CD4-positive, alpha-beta memory T cell (primary cell): ENCODE measurements around the gene CIB2. TPM values are rescaled to one million over a fixed set of nuclear protein-coding genes. Genes with fewer than 3 reads are reported as not detected.
A peak's percentile ranks its signal among the peaks of the same experiment; 100 is the strongest.

Experiments
- CTCF ChIA-PET: fragments of 350-600 bp; sonication (Branson Sonifier 250); formaldehyde crosslinking; loops from one replicate; lab custom pipeline; 2021; ENCODE audit warnings: inconsistent platforms; ENCODE audit not compliant: partially characterized antibody; lab: Charles Lee
- POLR2A ChIA-PET: fragments of 350-600 bp; sonication (Branson Sonifier 250); formaldehyde crosslinking; loops from one replicate; lab custom pipeline; 2021; ENCODE audit not compliant: partially characterized antibody; lab: Charles Lee
- DNase-seq, 5 donors: peaks; one replicate each; pipeline versions ENCODE4 v3.0.0 to v3.0.0-alpha.2; 2020 to 2022; ENCODE audit warnings: mixed read lengths in 1 of 5
- H3K27ac ChIP-seq: one replicate; pipeline ENCODE4 v1.7.0; 2013; ENCODE audit warnings: low read depth, low read length
- H3K27me3 ChIP-seq: 2 replicates; pipeline ENCODE4 v1.7.0; 2013; ENCODE audit warnings: mild to moderate bottlenecking, low read length, moderate library complexity; ENCODE audit not compliant: insufficient read depth
- H3K36me3 ChIP-seq: 2 replicates; pipeline ENCODE4 v1.7.0; 2013; ENCODE audit warnings: mild to moderate bottlenecking, low read length, moderate library complexity; ENCODE audit not compliant: insufficient read depth
- H3K4me1 ChIP-seq: 2 replicates; pipeline ENCODE4 v1.7.0; 2013; ENCODE audit warnings: mild to moderate bottlenecking, low read length, moderate library complexity; ENCODE audit not compliant: insufficient read depth
- H3K4me3 ChIP-seq, 2 donors: one replicate each; pipeline ENCODE4 v1.7.0; 2013; ENCODE audit warnings: low read length in 2 of 2, mild to moderate bottlenecking in 1 of 2
- H3K9me3 ChIP-seq, 2 donors: one replicate each; pipeline ENCODE4 v1.7.0; 2013; ENCODE audit warnings: low read length in 2 of 2, control low read depth in 1 of 2; ENCODE audit not compliant: control insufficient read depth in 1 of 2
- H3K27ac Mint-ChIP-seq, 7 donors: one replicate each; pipeline ENCODE4 v1.8.0; 2020 to 2021; ENCODE audit warnings: mixed read lengths in 7 of 7, mild to moderate bottlenecking in 6 of 7, inconsistent platforms in 3 of 7, moderate library complexity in 3 of 7
- H3K27me3 Mint-ChIP-seq, 2 donors: one replicate each; pipeline ENCODE4 v1.8.0; 2020 to 2021; ENCODE audit warnings: mixed read lengths in 2 of 2
- H3K36me3 Mint-ChIP-seq, 2 donors: one replicate each; pipeline ENCODE4 v1.8.0; 2020 to 2021; ENCODE audit warnings: mixed read lengths in 2 of 2, inconsistent platforms in 1 of 2, mild to moderate bottlenecking in 1 of 2
- H3K4me1 Mint-ChIP-seq, 4 donors: one replicate each; pipeline ENCODE4 v1.8.0; 2020 to 2021; ENCODE audit warnings: mixed read lengths in 4 of 4, mild to moderate bottlenecking in 1 of 4
- H3K4me3 Mint-ChIP-seq, 8 donors: one replicate each; pipeline ENCODE4 v1.8.0; 2020 to 2021; ENCODE audit warnings: mixed read lengths in 8 of 8, mild to moderate bottlenecking in 7 of 8, moderate library complexity in 6 of 8, inconsistent platforms in 3 of 8
- H3K9me3 Mint-ChIP-seq, 8 donors: one replicate each; pipeline ENCODE4 v1.8.0; 2020 to 2021; ENCODE audit warnings: mixed read lengths in 8 of 8, mild to moderate bottlenecking in 5 of 8, inconsistent platforms in 3 of 8, moderate library complexity in 1 of 8
- intact Hi-C: fragments of 100-400 bp; cut with micrococcal nuclease; formaldehyde crosslinking; loops from one replicate; pipeline ENCODE4 v1.15.1; 2023
- polyA plus RNA-seq, 2 donors: library from polyadenylated mRNA; unstranded; fragments of 300-500 nt; fragmentation: Illumina TruSeq; gene quantifications; one replicate each; pipeline ENCODE4 v1.2.3, GENCODE V29; 2021
- total RNA-seq, 2 experiments: library from RNA; stranded (reverse); gene quantifications; one replicate each; pipeline ENCODE4 v1.2.3, GENCODE V29; 2021

Gene CIB2
- 1 to 10 TPM; 1.0 to 1.7 TPM for total RNA-seq
- 1 to 10 TPM in 1 of 2 donors, under 1 TPM in 1; 0.56 to 2.2 TPM for polyA plus RNA-seq

GRCh38 chr15:78131295-78132061 is at the start of gene CIB2:
TSS of gene CIB2 (minus strand) at chr15:78131445. CDS start at chr15:78131215, 230 bp downstream.
- peak; percentile 72 to 82 (median 76) for DNase-seq
- no peaks in the 10 kb centered on the region for H3K36me3 Mint-ChIP-seq
- H3K4me1 Mint-ChIP-seq, result peaks cover 7 to 30% (median 20%) of the 10 kb centered on the region in 4 donors
- H3K36me3 ChIP-seq, result no peaks in the 10 kb centered on the region
- ChIA-PET POLR2A (interaction anchor here (0.6 to 2.8 kb wide), 9 partner anchors 8 to 579 kb away, joined by 3 to 32 read pairs (median 5); partner anchors contain the start of gene IDH3A), CTCF (interaction anchor here (0.8 to 3.9 kb wide), 17 partner anchors 9 to 165 kb away, joined by 3 to 74 read pairs (median 5); no protein-coding TSS in a partner anchor)
- H3K27ac ChIP-seq, result peak within 1 kb of the TSS; percentile 66
- peaks cover 12% of the 10 kb centered on the region for H3K4me1 ChIP-seq
- H3K27me3 Mint-ChIP-seq, result peaks cover 0 to 1% of the 10 kb centered on the region in 2 donors
- H3K9me3 ChIP-seq, result no peaks in the 10 kb centered on the region
- peak within 1 kb of the TSS; percentile 79 to 95 (median 88) for H3K27ac Mint-ChIP-seq
- H3K4me3 ChIP-seq, result peak within 1 kb of the TSS; percentile 81 to 88
- no peaks in the 10 kb centered on the region for H3K27me3 ChIP-seq
- H3K4me3 Mint-ChIP-seq, result peak within 1 kb of the TSS; percentile 79 to 93 (median 80)
- intact Hi-C loops, result loop anchor here (1.0 kb wide), 4 partner anchors 18 to 110 kb away; partner anchors contain the start of gene IDH3A
- no peaks in the 10 kb centered on the region for H3K9me3 Mint-ChIP-seq

DNA sequence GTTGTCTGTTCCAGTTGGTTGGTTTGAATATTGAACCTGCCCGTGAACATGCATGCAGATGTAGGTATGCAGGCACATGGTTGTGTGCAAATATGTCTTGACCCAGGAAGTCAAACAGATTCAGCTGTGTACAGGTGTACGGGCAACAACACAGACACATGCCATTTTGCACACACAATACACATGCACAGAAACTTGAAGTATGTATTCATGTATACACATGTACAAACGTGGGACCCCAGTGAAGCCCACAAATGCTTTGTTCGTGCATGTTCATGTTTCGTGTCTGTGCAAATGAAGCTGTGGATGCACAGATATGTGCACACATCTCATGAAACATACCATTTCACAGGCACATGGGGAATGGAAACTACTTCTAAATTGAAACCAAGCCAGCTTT is 48.7 kb upstream of the CIB2 start:
- DNase-seq, result no peak
- H3K9me3 Mint-ChIP-seq, result no peaks in the 10 kb centered on the region
- H3K36me3 Mint-ChIP-seq, result no peaks in the 10 kb centered on the region
- CTCF ChIA-PET, result interaction anchor here (1.4 to 1.5 kb wide), 2 partner anchors 15 to 60 kb away, joined by 3 to 8 read pairs; no protein-coding TSS in a partner anchor
- peaks cover 0 to 3% of the 10 kb centered on the region in 2 donors for H3K27me3 Mint-ChIP-seq
- H3K4me3 Mint-ChIP-seq, result no peak overlapping the region
- peaks cover 0 to 3% (median 1%) of the 10 kb centered on the region in 4 donors for H3K4me1 Mint-ChIP-seq
- H3K27ac ChIP-seq, result no peak overlapping the region
- H3K4me1 ChIP-seq, result peaks cover under 1% of the 10 kb centered on the region
- no peaks in the 10 kb centered on the region for H3K36me3 ChIP-seq
- H3K9me3 ChIP-seq, result no peaks in the 10 kb centered on the region
- H3K27me3 ChIP-seq, result peaks cover 4% of the 10 kb centered on the region
- intact Hi-C loops, result no loop called here
- no peak overlapping the region for H3K27ac Mint-ChIP-seq
- POLR2A ChIA-PET, result no interaction called here
- H3K4me3 ChIP-seq, result no peak overlapping the region

- intact Hi-C loops, result no loop called here
- Histone ChIP-seq H3K4me1 (peaks cover 6% of the 10 kb centered on the region), H3K9me3 (no peaks in the 10 kb centered on the region), H3K27me3 (no peaks in the 10 kb centered on the region), H3K4me3 (no peak overlapping the region), H3K36me3 (no peaks in the 10 kb centered on the region), H3K27ac (no peak overlapping the region)
- Mint-ChIP-seq H3K27me3 (peaks cover 0 to 3% of the 10 kb centered on the region in 2 donors), H3K4me1 (peaks cover 2 to 8% (median 5%) of the 10 kb centered on the region in 4 donors), H3K9me3 (no peaks in the 10 kb centered on the region), H3K4me3 (no peak overlapping the region), H3K27ac (no peak overlapping the region), H3K36me3 (no peaks in the 10 kb centered on the region)
- ChIA-PET POLR2A (no interaction called here), CTCF (interaction anchor here (1.4 to 3.9 kb wide), 3 partner anchors 15 to 61 kb away, joined by 3 to 19 read pairs (median 8); no protein-coding TSS in a partner anchor)
- no peak for DNase-seq
Measured at GRCh38 chr15:78179286-78179840, 48.1 kb upstream of the CIB2 start.

- no peaks in the 10 kb centered on the region for H3K9me3 ChIP-seq
- peaks cover 10 to 20% (median 13%) of the 10 kb centered on the region in 4 donors for H3K4me1 Mint-ChIP-seq
- H3K27me3 Mint-ChIP-seq, result peaks cover 0 to 3% of the 10 kb centered on the region in 2 donors
- peaks cover 10% of the 10 kb centered on the region for H3K4me1 ChIP-seq
- H3K4me3 Mint-ChIP-seq, result no peak overlapping the region
- CTCF ChIA-PET, result interaction anchor here (0.7 to 3.9 kb wide), 4 partner anchors 16 to 244 kb away, joined by 3 to 19 read pairs (median 6); no protein-coding TSS in a partner anchor
- H3K36me3 ChIP-seq, result no peaks in the 10 kb centered on the region
- no peaks in the 10 kb centered on the region for H3K9me3 Mint-ChIP-seq
- H3K36me3 Mint-ChIP-seq, result peaks cover 0 to 2% of the 10 kb centered on the region in 2 donors
- no peak overlapping the region for H3K27ac Mint-ChIP-seq
- POLR2A ChIA-PET, result interaction anchor here (0.9 kb wide), 1 partner anchor 13 kb away, joined by 3 read pairs; no protein-coding TSS in a partner anchor
- no peak overlapping the region for H3K27ac ChIP-seq
- no peak overlapping the region for H3K4me3 ChIP-seq
- intact Hi-C loops, result no loop called here
- DNase-seq, result no peak
- no peaks in the 10 kb centered on the region for H3K27me3 ChIP-seq
Measured at GRCh38 chr15:78178064-78178463, 46.8 kb upstream of the CIB2 start.

GRCh38 chr15:78177447-78177873 is 46.2 kb upstream of the CIB2 start:
- no peak overlapping the region for H3K27ac ChIP-seq
- intact Hi-C loops, result no loop called here
- Mint-ChIP-seq H3K4me3 (no peak overlapping the region), H3K4me1 (peaks cover 10 to 25% (median 16%) of the 10 kb centered on the region in 4 donors), H3K27me3 (no peaks in the 10 kb centered on the region), H3K27ac (no peak overlapping the region), H3K9me3 (no peaks in the 10 kb centered on the region), H3K36me3 (peaks cover 4 to 6% of the 10 kb centered on the region in 2 donors)
- no peaks in the 10 kb centered on the region for H3K9me3 ChIP-seq
- DNase-seq, result peak in 2 of 5 donors; percentile 11 to 19
- no peaks in the 10 kb centered on the region for H3K27me3 ChIP-seq
- H3K4me1 ChIP-seq, result peaks cover 10% of the 10 kb centered on the region
- H3K36me3 ChIP-seq, result no peaks in the 10 kb centered on the region
- CTCF ChIA-PET, result interaction anchor here (0.8 to 3.9 kb wide), 3 partner anchors 17 to 211 kb away, joined by 3 to 19 read pairs (median 8); no protein-coding TSS in a partner anchor
- POLR2A ChIA-PET, result interaction anchor here (0.9 kb wide), 1 partner anchor 12 kb away, joined by 3 read pairs; no protein-coding TSS in a partner anchor
- H3K4me3 ChIP-seq, result no peak overlapping the region

DNA sequence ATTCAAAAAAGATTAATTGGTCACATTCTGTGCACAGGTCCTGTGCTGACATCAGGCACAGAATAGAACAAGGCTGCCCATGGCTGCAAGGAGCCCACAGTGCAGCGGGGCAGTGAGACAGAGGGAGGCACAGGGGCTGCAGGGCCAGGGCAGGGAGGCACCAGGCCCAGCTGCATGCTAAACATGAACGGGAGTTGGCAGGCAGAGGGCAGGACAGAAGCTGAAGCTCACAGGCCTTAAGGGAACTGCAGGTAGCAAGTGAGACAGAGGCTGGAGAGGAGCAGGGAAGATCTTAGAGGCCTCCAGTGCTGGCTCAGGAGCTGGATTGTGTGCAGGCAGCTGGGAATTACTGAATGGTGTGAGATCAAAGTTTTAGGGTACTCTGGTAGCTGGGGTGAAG is 44.1 kb upstream of the CIB2 start:
- Mint-ChIP-seq H3K36me3 (peaks cover 22 to 24% of the 10 kb centered on the region in 2 donors), H3K27ac (no peak overlapping the region), H3K4me1 (peaks cover 10 to 26% (median 17%) of the 10 kb centered on the region in 4 donors), H3K4me3 (no peak overlapping the region), H3K27me3 (no peaks in the 10 kb centered on the region), H3K9me3 (no peaks in the 10 kb centered on the region)
- DNase-seq, result no peak
- no peaks in the 10 kb centered on the region for H3K27me3 ChIP-seq
- peaks cover 10% of the 10 kb centered on the region for H3K4me1 ChIP-seq
- no peak overlapping the region for H3K27ac ChIP-seq
- no peaks in the 10 kb centered on the region for H3K9me3 ChIP-seq
- no peak overlapping the region for H3K4me3 ChIP-seq
- intact Hi-C loops, result no loop called here
- CTCF ChIA-PET, result interaction anchor here (2.9 to 3.9 kb wide), 2 partner anchors 19 to 209 kb away, joined by 8 to 19 read pairs; no protein-coding TSS in a partner anchor
- POLR2A ChIA-PET, result no interaction called here
- peaks cover 17% of the 10 kb centered on the region for H3K36me3 ChIP-seq
